Astrocyte (in vitro differentiated cells and primary cell): ENCODE results near the gene BSN.

Experiments
- EZH2 ChIP-seq: IDR thresholded peaks from 2 replicates; pipeline ENCODE4 v1.6.1; 2012; ENCODE audit warnings: mild to moderate bottlenecking, low read length, inconsistent platforms; ENCODE audit not compliant: insufficient read depth
- TF ChIP-seq, protein P1 (sequence below): IDR thresholded peaks from 2 replicates; pipeline ENCODE4 v1.5.1; 2011; ENCODE audit warnings: low read depth, mild to moderate bottlenecking, inconsistent platforms, low read length, moderate library complexity; ENCODE audit not compliant: insufficient read depth

DNA sequence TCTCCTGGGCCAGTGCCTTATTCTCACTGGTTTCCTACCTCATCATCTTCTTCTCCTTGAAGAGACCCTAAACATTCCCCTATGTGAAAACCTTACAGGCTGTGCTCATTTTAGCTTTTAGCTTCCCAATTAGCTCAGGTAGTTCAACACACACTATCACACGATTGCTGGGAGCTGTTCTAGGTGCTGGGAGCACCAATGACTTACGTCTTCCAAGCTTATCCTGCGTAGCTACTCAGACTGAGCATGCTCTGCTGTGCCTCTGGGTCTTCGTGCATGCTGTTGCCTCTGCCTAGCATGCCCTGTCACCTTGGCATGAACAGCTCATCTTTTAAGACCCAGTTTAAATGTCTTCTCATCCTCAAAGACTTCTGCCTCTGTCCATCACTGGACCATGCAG, 64.1 kb downstream of the BSN start:
- TF ChIP-seq, protein P1, sequence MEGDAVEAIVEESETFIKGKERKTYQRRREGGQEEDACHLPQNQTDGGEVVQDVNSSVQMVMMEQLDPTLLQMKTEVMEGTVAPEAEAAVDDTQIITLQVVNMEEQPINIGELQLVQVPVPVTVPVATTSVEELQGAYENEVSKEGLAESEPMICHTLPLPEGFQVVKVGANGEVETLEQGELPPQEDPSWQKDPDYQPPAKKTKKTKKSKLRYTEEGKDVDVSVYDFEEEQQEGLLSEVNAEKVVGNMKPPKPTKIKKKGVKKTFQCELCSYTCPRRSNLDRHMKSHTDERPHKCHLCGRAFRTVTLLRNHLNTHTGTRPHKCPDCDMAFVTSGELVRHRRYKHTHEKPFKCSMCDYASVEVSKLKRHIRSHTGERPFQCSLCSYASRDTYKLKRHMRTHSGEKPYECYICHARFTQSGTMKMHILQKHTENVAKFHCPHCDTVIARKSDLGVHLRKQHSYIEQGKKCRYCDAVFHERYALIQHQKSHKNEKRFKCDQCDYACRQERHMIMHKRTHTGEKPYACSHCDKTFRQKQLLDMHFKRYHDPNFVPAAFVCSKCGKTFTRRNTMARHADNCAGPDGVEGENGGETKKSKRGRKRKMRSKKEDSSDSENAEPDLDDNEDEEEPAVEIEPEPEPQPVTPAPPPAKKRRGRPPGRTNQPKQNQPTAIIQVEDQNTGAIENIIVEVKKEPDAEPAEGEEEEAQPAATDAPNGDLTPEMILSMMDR = no peak
- no peak for TF ChIP-seq EZH2
